Stimulated activated CD8-positive, alpha-beta memory T cell treated with anti-CD3 and anti-CD28 coated beads, Interleukin-12 subunit alpha, Interleukin-12 subunit beta, amount 100 ng/mL, for 1 hour (primary cell): ENCODE results near the gene PLEKHM2.

Source experiments
- DNase-seq: peaks from one replicate; pipeline ENCODE4 v3.0.0-alpha.2; 2020; ENCODE audit warnings: low read depth

The PLEKHM2 gene

GRCh38 chr1:15760520-15761211, 76.5 kb downstream of the PLEKHM2 start:
- DNase-seq = no peak

GRCh38 chr1:15761366-15762128, 77.4 kb downstream of the PLEKHM2 start:
- no peak for DNase-seq

- DNase-seq = no peak
Measured at GRCh38 chr1:15762546-15762945, 78.4 kb downstream of the PLEKHM2 start.

GRCh38 chr1:15764269-15764764, 80.2 kb downstream of the PLEKHM2 start:
- DNase-seq = no peak

DNA sequence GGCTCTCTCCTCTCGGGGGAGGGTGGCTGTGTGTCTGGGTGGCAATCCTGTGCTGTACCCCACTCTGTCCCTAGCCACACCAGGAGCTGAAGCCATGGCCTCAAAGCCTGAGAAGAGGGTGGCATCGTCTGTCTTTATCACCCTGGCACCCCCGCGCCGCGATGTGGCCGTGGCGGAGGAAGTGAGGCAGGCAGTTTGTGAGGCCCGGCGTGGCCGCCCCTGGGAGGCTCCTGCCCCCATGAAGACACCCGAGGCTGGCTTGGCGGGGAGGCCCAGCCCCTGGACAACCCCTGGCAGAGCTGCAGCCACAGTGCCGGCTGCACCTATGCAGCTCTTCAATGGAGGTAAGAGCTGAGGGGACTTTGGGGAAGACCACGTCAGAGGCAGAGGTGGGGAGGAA, 80.8 kb downstream of the PLEKHM2 start:
- DNase-seq = no peak

GRCh38 chr1:15765495-15766194, 81.5 kb downstream of the PLEKHM2 start:
- DNase-seq = no peak

GRCh38 chr1:15767941-15768340, 83.8 kb downstream of the PLEKHM2 start:
- DNase-seq = no peak

DNA sequence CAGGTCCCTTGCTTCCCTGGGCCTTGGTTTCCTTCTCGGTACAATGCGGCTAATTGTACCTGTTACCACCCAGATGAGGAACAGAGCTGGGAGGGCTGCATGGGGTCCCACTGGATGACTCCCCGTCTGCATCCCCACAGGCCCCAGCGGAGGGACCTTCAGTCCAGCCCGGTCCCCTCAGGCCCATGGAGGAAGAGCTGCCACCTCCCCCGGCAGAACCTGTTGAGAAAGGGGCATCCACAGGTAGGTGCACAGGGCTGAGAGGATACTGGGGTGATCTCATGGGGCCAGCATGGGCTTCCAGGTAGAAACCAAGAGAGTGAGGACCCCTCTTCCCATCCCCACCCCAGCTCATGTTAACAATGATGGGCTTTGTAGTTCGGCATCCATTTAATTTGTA, 84.3 kb downstream of the PLEKHM2 start:
- no peak for DNase-seq

GRCh38 chr1:15770313-15770962, 86.3 kb downstream of the PLEKHM2 start:
- no peak for DNase-seq

- no peak for DNase-seq
Measured at GRCh38 chr1:15771836-15772515, 87.9 kb downstream of the PLEKHM2 start.

DNA sequence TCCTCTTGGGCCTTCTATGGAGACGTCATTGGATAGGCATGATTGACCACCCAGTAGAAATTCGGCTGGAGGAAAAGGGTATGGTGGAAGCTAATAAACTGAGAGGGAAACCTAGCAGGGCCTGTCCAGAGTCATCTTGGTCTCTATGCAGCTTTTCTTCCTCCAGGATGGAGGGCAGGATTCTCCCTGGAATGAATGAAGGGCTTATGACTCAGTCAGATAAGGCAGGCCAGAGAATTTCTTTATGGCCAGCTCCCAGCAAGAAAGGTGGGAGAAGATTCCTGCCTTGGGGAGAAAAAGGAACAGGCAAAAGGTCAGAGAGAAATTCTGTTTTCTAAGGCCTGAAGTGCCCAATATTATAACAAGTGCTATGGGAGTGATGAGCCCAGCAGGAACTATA, 91.6 kb downstream of the PLEKHM2 start:
- DNase-seq = no peak

DNA sequence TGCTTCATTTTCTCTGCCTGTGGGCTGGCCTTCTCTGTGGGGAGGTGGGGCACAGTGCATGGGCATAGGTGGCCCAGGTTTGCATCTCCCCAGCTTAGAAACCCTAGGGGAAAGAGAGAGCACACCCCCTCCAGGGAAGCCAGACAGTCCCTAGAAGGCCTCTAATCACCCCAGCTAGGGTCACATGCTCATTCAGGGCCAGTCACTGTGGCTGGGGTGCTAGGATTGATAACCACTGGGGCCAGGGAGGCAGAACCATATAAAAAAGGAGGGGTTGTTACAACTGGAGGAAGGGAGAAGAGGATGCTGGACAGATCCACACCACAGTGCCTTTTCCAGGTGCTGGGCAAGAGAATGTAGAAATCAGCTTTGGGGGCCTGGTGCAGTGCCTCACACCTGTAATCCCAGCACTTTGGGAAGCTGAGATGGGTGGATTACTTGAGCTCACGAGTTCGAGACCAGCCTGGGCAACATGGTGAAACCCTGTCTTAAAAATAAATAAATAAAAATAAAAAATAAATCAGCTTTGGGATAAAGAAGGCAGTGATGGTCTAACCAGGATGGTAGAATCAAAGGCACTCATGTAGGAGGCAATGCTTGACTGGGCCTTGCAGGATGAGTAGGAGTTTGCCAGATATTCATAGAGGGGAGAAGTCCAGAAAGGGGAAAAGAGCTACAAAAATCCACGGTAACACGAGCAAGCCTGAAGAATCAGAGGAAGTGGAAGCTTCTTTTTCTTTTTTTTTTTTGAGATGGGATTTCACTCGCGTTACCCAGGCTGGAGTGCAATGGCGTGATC, 94.0 kb downstream of the PLEKHM2 start:
- no peak for DNase-seq
